Measurements from ENCODE around the gene IKBKE.

DNA sequence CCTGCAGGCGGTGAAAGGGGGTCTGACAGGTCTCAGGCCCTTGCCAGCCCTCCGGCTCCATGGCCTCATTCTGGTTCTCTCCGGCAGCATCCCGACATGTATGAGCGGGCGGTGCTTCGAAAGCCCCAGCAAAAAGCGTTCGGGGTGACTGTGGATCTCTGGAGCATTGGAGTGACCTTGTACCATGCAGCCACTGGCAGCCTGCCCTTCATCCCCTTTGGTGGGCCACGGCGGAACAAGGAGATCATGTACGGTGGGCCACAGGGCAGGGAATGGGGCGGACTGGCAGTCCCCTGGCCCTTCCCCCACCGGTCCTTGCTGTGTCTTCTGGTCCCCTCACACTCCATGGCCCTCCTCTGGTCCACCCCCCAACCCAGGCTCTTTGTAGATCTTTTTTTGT, 6.3 kb downstream of the IKBKE start:
- TF ChIP-seq POLR2A (IDR thresholded peaks at IDR 0.05): no peak
- TF ChIP-seq, protein P1, sequence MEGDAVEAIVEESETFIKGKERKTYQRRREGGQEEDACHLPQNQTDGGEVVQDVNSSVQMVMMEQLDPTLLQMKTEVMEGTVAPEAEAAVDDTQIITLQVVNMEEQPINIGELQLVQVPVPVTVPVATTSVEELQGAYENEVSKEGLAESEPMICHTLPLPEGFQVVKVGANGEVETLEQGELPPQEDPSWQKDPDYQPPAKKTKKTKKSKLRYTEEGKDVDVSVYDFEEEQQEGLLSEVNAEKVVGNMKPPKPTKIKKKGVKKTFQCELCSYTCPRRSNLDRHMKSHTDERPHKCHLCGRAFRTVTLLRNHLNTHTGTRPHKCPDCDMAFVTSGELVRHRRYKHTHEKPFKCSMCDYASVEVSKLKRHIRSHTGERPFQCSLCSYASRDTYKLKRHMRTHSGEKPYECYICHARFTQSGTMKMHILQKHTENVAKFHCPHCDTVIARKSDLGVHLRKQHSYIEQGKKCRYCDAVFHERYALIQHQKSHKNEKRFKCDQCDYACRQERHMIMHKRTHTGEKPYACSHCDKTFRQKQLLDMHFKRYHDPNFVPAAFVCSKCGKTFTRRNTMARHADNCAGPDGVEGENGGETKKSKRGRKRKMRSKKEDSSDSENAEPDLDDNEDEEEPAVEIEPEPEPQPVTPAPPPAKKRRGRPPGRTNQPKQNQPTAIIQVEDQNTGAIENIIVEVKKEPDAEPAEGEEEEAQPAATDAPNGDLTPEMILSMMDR (IDR thresholded peaks at IDR 0.05): no peak

All from thyroid gland (tissue), 4 donors.